Esophagus muscularis mucosa (tissue), 4 donors: Measurements from ENCODE around the gene CD68. TPM values are rescaled to one million over a fixed set of nuclear protein-coding genes. Genes with fewer than 3 reads are reported as not detected.

ENCODE experiments used
- DNase-seq: peaks from one replicate; pipeline ENCODE4 v3.0.0-alpha.2; 2017; ENCODE audit errors: extremely low spot score
- H3K27ac ChIP-seq, 4 donors: fragments of 200-600 bp; sonication (generic); replicated peaks in 1 of 4; 1 replicate in 3 of 4; 2 replicates in 1 of 4; pipeline ENCODE4 v1.5.1; 2016 to 2019; ENCODE audit warnings: mild to moderate bottlenecking in 1 of 4
- H3K27me3 ChIP-seq, 4 donors: fragments of 200-600 bp; sonication (generic); one replicate each; pipeline versions ENCODE4 v1.5.1 to v1.6.0; 2016 to 2019
- H3K36me3 ChIP-seq, 4 donors: fragments of 200-600 bp; sonication (generic); one replicate each; pipeline ENCODE4 v1.5.1; 2016 to 2019
- H3K4me1 ChIP-seq, 4 donors: fragments of 200-600 bp; sonication (generic); one replicate each; pipeline ENCODE4 v1.5.1; 2016 to 2019
- H3K4me3 ChIP-seq, 4 donors: fragments of 200-600 bp; sonication (generic); 1 replicate in 2 of 4; 2 replicates in 2 of 4; pipeline ENCODE4 v1.5.1; 2016 to 2019; ENCODE audit warnings: mild to moderate bottlenecking in 4 of 4, moderate library complexity in 1 of 4
- H3K9me3 ChIP-seq, 4 donors: fragments of 200-600 bp; sonication (generic); 1 replicate in 3 of 4; 2 replicates in 1 of 4; pipeline ENCODE4 v1.5.1; 2016 to 2019
- EP300 ChIP-seq: sonication (generic); formaldehyde crosslinking; IDR thresholded peaks from one replicate; pipeline ENCODE4 v1.6.1; 2017; ENCODE audit warnings: antibody characterized with exemption
- POLR2A ChIP-seq: fragments of 450-650 bp; IDR thresholded peaks from one replicate; pipeline ENCODE4 v1.6.1; 2017; ENCODE audit warnings: antibody characterized with exemption, moderate library complexity, mild to moderate bottlenecking, low read depth
- POLR2AphosphoS5 ChIP-seq, 2 donors: sonication (generic); formaldehyde crosslinking; IDR thresholded peaks; one replicate each; pipeline ENCODE4 v1.6.1; 2017; ENCODE audit warnings: antibody characterized with exemption in 2 of 2
- WGBS: methylation state at CpG from one replicate; pipeline ENCODE4 v1.1.5; 2018; 5-methylcytosine and 5-hydroxymethylcytosine counted together
- intact Hi-C: fragments of 100-400 bp; cut with DNase I; formaldehyde crosslinking; loops from one replicate; pipeline ENCODE4 v1.15.1; 2023
- total RNA-seq, 4 donors: library from RNA; depleted of rRNA; stranded (reverse); fragments of >200 nt; gene quantifications; one replicate each; pipeline versions ENCODE4 v1.1.0 to v1.2.1, GENCODE V29; 2016
- TF ChIP-seq, protein P1 (sequence below), 3 experiments: fragments of 200-600 bp in 2 of 3; fragments of 450-650 bp in 1 of 3; sonication (generic) in 2 of 3; IDR thresholded peaks; one replicate each; pipeline ENCODE4 v1.5.1; 2017 to 2019; ENCODE audit warnings: antibody characterized with exemption in 3 of 3, mild to moderate bottlenecking in 2 of 3, moderate library complexity in 1 of 3

The CD68 gene
- total RNA-seq, 4 donors from 2014 or later: 34.5 to 70.7 (median 44.7) TPM

DNA sequence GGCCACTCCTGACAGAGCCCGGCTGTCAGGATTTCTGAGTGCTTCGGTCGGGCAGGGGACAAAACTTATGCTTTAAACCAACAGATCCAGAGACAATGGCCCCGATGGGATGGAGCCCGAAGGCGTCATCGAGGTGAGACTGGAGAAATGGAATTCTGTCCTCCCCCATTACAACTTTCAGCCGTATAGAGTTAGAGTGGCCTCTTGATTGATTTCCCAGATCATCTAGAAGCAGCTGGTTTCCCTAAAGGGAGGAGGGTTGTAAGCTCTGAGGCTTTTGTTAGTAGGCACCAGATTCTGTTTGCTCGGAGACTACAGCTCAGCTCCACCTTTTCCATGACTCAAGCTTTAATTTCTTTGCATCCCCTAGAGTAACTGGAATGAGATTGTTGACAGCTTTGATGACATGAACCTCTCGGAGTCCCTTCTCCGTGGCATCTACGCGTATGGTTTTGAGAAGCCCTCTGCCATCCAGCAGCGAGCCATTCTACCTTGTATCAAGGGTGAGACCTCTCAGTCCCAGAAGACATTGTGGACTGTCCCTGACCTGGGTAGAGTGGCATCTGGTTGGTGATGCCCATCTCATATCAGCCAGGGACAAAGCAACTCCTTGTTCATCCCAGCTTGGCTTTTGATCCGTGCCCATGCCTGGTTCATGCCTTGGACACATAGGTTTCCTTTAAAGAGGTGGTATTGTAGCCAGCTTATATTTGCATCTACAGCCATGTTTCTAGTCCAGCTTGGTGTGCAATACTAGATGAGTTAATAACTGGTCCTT lies 5.1 kb upstream of the CD68 start:
- Histone ChIP-seq H3K4me3 (peak overlapping the region; percentile 85 to 100 (median 98)), H3K27ac (peak overlapping the region; percentile 98 to 100 (median 100)), H3K36me3 (peaks cover 61 to 74% (median 74%) of the 10 kb centered on the region in 4 donors), H3K27me3 (no peaks in the 10 kb centered on the region), H3K4me1 (peaks cover 40 to 65% (median 61%) of the 10 kb centered on the region in 4 donors), H3K9me3 (no peaks in the 10 kb centered on the region)
- peak in 1 of 2 donors; percentile 8 for TF ChIP-seq POLR2AphosphoS5 (IDR thresholded peaks at IDR 0.05)
- no peak for TF ChIP-seq POLR2A
- WGBS: 23% methylated on average over 13 of the region's 15 CpGs
- intact Hi-C loops: no loop called here
- no peak for DNase-seq

DNA sequence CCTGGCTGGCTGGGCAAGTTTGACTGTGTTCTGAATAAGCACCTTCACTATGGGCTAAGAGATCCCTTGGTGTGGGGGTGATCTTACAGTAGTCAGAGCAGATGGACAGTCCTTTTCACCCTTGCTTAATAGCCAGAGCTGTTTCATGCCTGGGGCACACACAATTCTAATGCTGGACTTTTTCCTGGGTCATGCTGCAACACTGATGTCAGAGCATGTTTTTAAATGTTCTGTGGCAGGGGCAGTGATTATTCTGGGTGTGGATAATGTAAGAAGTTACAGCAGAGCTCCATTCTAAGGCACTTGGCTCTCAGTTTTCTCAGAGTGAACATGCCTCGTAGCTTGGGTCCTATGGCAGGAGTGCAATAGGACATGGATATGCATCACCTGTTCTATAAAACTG lies 4.0 kb upstream of the CD68 start:
- WGBS: 50% methylated on average over 1 of the region's 1 CpG
- intact Hi-C loops: no loop called here
- DNase-seq: no peak
- no peaks in the 10 kb centered on the region for H3K9me3 ChIP-seq
- H3K36me3 ChIP-seq: peaks cover 55 to 69% (median 64%) of the 10 kb centered on the region in 4 donors
- H3K27me3 ChIP-seq: no peaks in the 10 kb centered on the region
- TF ChIP-seq, protein P1, sequence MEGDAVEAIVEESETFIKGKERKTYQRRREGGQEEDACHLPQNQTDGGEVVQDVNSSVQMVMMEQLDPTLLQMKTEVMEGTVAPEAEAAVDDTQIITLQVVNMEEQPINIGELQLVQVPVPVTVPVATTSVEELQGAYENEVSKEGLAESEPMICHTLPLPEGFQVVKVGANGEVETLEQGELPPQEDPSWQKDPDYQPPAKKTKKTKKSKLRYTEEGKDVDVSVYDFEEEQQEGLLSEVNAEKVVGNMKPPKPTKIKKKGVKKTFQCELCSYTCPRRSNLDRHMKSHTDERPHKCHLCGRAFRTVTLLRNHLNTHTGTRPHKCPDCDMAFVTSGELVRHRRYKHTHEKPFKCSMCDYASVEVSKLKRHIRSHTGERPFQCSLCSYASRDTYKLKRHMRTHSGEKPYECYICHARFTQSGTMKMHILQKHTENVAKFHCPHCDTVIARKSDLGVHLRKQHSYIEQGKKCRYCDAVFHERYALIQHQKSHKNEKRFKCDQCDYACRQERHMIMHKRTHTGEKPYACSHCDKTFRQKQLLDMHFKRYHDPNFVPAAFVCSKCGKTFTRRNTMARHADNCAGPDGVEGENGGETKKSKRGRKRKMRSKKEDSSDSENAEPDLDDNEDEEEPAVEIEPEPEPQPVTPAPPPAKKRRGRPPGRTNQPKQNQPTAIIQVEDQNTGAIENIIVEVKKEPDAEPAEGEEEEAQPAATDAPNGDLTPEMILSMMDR (IDR thresholded peaks at IDR 0.05): no peak
- TF ChIP-seq POLR2AphosphoS5 (IDR thresholded peaks at IDR 0.05) (no peak), EP300 (no peak), POLR2A (no peak)
- peak overlapping the region in 2 of 4 donors; percentile 99 to 100 for H3K27ac ChIP-seq
- H3K4me3 ChIP-seq: peak overlapping the region in 1 of 4 donors; percentile 6
- H3K4me1 ChIP-seq: peaks cover 49 to 76% (median 72%) of the 10 kb centered on the region in 4 donors

DNA sequence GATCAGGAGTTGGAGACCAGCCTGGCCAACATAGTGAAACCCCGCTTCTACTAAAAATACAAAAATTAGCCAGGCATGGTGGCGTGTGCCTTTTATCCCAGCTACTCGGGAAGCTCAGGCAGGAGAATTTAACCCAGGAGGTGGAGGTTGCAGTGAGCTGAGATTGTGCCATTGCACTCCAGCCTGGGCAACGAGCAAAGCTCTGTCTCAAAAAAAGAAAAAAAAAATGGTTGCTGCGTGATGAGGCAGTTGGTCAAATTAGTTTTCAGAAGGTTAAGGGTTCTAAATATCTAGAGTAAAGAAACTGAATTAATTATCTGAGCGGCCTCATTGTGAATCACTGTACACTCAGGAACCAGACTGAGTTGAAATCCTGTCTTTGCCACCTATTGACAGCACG lies 3.5 kb upstream of the CD68 start:
- intact Hi-C loops: no loop called here
- no peak for DNase-seq
- Histone ChIP-seq H3K36me3 (peaks cover 53 to 64% (median 59%) of the 10 kb centered on the region in 4 donors), H3K27ac (peak overlapping the region in 1 of 4 donors; percentile 100), H3K27me3 (no peaks in the 10 kb centered on the region), H3K4me1 (peaks cover 49 to 81% (median 77%) of the 10 kb centered on the region in 4 donors), H3K4me3 (no peak overlapping the region), H3K9me3 (no peaks in the 10 kb centered on the region)
- WGBS: 71% methylated on average over 7 of the region's 7 CpGs
- TF ChIP-seq EP300 (no peak), POLR2A (no peak)
- TF ChIP-seq, protein P1 (IDR thresholded peaks at IDR 0.05): no peak

DNA sequence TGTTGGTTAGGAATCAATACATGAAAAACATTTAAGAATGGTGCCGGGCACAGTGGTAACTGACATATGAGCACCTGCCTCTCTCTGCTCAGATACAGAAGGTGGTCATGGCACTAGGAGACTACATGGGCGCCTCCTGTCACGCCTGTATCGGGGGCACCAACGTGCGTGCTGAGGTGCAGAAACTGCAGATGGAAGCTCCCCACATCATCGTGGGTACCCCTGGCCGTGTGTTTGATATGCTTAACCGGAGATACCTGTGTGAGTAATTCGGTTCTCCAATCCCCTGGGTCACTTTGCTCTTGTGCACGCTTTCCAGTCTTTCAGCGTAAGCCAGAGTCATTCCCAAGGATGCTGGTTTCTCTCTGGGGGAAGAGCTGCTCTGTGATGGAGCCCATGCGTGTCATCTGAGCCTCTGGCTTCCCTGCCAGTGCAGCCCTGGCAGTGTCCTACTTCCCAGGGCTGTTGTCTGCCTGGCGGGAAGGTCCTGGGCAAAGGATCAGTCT lies 3.0 kb upstream of the CD68 start:
- TF ChIP-seq EP300 (no peak), POLR2AphosphoS5 (IDR thresholded peaks at IDR 0.05) (no peak), POLR2A (no peak)
- TF ChIP-seq, protein P1 (IDR thresholded peaks at IDR 0.05): no peak
- peak overlapping the region in 2 of 4 donors; percentile 20 to 100 for H3K27ac ChIP-seq
- intact Hi-C loops: no loop called here
- no peak overlapping the region for H3K4me3 ChIP-seq
- peaks cover 52 to 83% (median 80%) of the 10 kb centered on the region in 4 donors for H3K4me1 ChIP-seq
- peaks cover 48 to 60% (median 54%) of the 10 kb centered on the region in 4 donors for H3K36me3 ChIP-seq
- DNase-seq: no peak
- no peaks in the 10 kb centered on the region for H3K27me3 ChIP-seq
- 90% methylated on average over 12 of the region's 14 CpGs for WGBS
- H3K9me3 ChIP-seq: no peaks in the 10 kb centered on the region

DNA sequence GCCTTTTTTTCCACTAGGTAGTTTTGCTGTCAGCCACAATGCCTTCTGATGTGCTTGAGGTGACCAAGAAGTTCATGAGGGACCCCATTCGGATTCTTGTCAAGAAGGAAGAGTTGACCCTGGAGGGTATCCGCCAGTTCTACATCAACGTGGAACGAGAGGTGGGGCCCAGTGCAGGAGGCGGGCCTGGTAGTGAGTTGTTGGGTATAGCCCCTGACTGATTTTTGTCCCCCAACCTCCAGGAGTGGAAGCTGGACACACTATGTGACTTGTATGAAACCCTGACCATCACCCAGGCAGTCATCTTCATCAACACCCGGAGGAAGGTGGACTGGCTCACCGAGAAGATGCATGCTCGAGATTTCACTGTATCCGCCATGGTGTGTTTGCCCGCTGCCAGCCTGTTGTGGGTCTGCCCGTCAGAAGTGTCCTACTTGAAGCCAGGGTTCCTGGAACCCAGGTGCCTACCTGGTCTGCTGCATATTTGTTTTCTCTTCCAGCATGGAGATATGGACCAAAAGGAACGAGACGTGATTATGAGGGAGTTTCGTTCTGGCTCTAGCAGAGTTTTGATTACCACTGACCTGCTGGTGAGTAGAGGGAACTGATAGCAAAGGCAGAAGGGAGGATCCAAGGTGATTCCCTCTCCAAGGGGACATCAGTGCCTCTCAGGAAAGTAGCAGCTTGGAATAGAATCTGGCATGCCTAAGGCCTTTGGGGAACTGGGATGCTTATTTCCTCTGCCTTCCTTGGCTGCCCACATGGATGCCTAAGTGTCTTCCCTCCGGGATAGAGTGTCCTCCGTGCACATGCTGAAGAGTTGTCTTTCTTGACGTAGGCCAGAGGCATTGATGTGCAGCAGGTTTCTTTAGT lies 1.9 kb upstream of the CD68 start:
- 79% methylated on average over 17 of the region's 17 CpGs for WGBS
- Histone ChIP-seq H3K4me3 (no peak overlapping the region), H3K4me1 (peaks cover 53 to 89% (median 84%) of the 10 kb centered on the region in 4 donors), H3K9me3 (no peaks in the 10 kb centered on the region), H3K27ac (peak overlapping the region in 2 of 4 donors; percentile 90 to 94), H3K27me3 (no peaks in the 10 kb centered on the region), H3K36me3 (peaks cover 48 to 60% (median 53%) of the 10 kb centered on the region in 4 donors)
- intact Hi-C loops: no loop called here
- no peak for DNase-seq
- TF ChIP-seq POLR2A (no peak), POLR2AphosphoS5 (IDR thresholded peaks at IDR 0.05) (peak in 1 of 2 donors; percentile 5)
